AG04449 (cell line): ENCODE data around the gene ELL.

ENCODE experiments used
- CTCF ChIA-PET: fragments of 350-600 bp; formaldehyde crosslinking; extraction: SDS; loops from one replicate; lab custom pipeline; 2021; ENCODE audit warnings: antibody characterized with exemption; lab: Yijun Ruan, JAX
- POLR2A ChIA-PET: fragments of 400-600, 350-600 bp; formaldehyde crosslinking; extraction: SDS; loops from one replicate; lab custom pipeline; 2020; ENCODE audit warnings: antibody characterized with exemption, inconsistent platforms; lab: Yijun Ruan, JAX
- DNase-seq: peaks from one replicate; pipeline ENCODE4 v3.0.0-alpha.2; 2010; ENCODE audit warnings: low read depth, low spot score
- H3K4me3 ChIP-seq: 2 replicates; pipeline ENCODE4 v1.5.1; 2011; ENCODE audit warnings: low read depth, mild to moderate bottlenecking, control low read depth, low read length
- TF ChIP-seq, protein P1 (sequence below): IDR thresholded peaks from one replicate; pipeline ENCODE4 v1.5.1; 2011; ENCODE audit warnings: mild to moderate bottlenecking, moderate library complexity, low read length, control low read depth, inconsistent platforms; ENCODE audit not compliant: insufficient read depth; ENCODE audit errors: missing control alignments

The ELL gene

GRCh38 chr19:18427080-18427742, 94.7 kb downstream of the ELL start:
- POLR2A ChIA-PET: interaction anchor here (0.9 kb wide), 1 partner anchor 10 kb away, joined by 3 read pairs; no protein-coding TSS in a partner anchor
- CTCF ChIA-PET: interaction anchor here (1.0 to 1.6 kb wide), 2 partner anchors 10 to 34 kb away, joined by 3 read pairs; no protein-coding TSS in a partner anchor
- no peak for DNase-seq
- H3K4me3 ChIP-seq: no peak overlapping the region
- TF ChIP-seq, protein P1, sequence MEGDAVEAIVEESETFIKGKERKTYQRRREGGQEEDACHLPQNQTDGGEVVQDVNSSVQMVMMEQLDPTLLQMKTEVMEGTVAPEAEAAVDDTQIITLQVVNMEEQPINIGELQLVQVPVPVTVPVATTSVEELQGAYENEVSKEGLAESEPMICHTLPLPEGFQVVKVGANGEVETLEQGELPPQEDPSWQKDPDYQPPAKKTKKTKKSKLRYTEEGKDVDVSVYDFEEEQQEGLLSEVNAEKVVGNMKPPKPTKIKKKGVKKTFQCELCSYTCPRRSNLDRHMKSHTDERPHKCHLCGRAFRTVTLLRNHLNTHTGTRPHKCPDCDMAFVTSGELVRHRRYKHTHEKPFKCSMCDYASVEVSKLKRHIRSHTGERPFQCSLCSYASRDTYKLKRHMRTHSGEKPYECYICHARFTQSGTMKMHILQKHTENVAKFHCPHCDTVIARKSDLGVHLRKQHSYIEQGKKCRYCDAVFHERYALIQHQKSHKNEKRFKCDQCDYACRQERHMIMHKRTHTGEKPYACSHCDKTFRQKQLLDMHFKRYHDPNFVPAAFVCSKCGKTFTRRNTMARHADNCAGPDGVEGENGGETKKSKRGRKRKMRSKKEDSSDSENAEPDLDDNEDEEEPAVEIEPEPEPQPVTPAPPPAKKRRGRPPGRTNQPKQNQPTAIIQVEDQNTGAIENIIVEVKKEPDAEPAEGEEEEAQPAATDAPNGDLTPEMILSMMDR: no peak

- H3K4me3 ChIP-seq: no peak overlapping the region; the same call in 1 of the 2 replicates
- ChIA-PET POLR2A (no interaction called here), CTCF (interaction anchor here (1.6 kb wide), 2 partner anchors 9 to 25 kb away, joined by 3 to 6 read pairs; no protein-coding TSS in a partner anchor)
- DNase-seq: no peak
- TF ChIP-seq, protein P1: no peak
Observed at GRCh38 chr19:18426416-18426767, 95.5 kb downstream of the ELL start.

- CTCF ChIA-PET: interaction anchor here (0.6 to 2.0 kb wide), 7 partner anchors 8 to 422 kb away, joined by 3 to 6 read pairs (median 3); no protein-coding TSS in a partner anchor
- DNase-seq: no peak
- POLR2A ChIA-PET: interaction anchor here (0.6 to 1.0 kb wide), 2 partner anchors 9 to 10 kb away, joined by 3 read pairs; no protein-coding TSS in a partner anchor
- no peak overlapping the region for H3K4me3 ChIP-seq
- TF ChIP-seq, protein P1: peak; percentile 23
Observed at GRCh38 chr19:18425515-18426415, 96.1 kb downstream of the ELL start.

- ChIA-PET POLR2A (interaction anchor here (1.0 kb wide), 1 partner anchor 9 kb away, joined by 3 read pairs; no protein-coding TSS in a partner anchor), CTCF (interaction anchor here (0.6 to 2.0 kb wide), 6 partner anchors 14 to 423 kb away, joined by 3 to 6 read pairs (median 3); no protein-coding TSS in a partner anchor)
- DNase-seq: no peak
- no peak overlapping the region for H3K4me3 ChIP-seq
- TF ChIP-seq, protein P1: no peak
Observed at GRCh38 chr19:18424890-18425514, 96.9 kb downstream of the ELL start.

- TF ChIP-seq, protein P1: no peak
- H3K4me3 ChIP-seq: no peak overlapping the region
- POLR2A ChIA-PET: interaction anchor here (1.0 kb wide), 1 partner anchor 10 kb away, joined by 3 read pairs; no protein-coding TSS in a partner anchor
- CTCF ChIA-PET: interaction anchor here (1.2 to 2.0 kb wide), 2 partner anchors 13 to 145 kb away, joined by 4 to 6 read pairs; no protein-coding TSS in a partner anchor
- no peak for DNase-seq
Observed at GRCh38 chr19:18424122-18424889, 97.6 kb downstream of the ELL start.
